Left ventricle myocardium inferior (tissue), 1 donor: ENCODE data around the gene KLHL14. TPM values are rescaled to one million over a fixed set of nuclear protein-coding genes. Genes with fewer than 3 reads are reported as not detected.

Experiments used
- DNase-seq: peaks from one replicate; pipeline ENCODE4 v3.0.0-alpha.2; 2020
- H3K27ac ChIP-seq: fragments of 200-600 bp; replicated peaks from 2 replicates; pipeline ENCODE4 v1.8.0; 2021
- H3K27me3 ChIP-seq: fragments of 200-600 bp; 2 replicates; pipeline ENCODE4 v1.8.0; 2021; ENCODE audit warnings: low read depth
- H3K36me3 ChIP-seq: fragments of 200-600 bp; 2 replicates; pipeline ENCODE4 v1.8.0; 2021
- H3K4me1 ChIP-seq: fragments of 200-600 bp; 2 replicates; pipeline ENCODE4 v1.8.0; 2021
- H3K4me3 ChIP-seq: fragments of 200-600 bp; 2 replicates; pipeline ENCODE4 v1.8.0; 2021; ENCODE audit warnings: mild to moderate bottlenecking, moderate library complexity
- H3K9me3 ChIP-seq: fragments of 200-600 bp; replicated peaks from 2 replicates; pipeline ENCODE4 v1.8.0; 2021
- CTCF ChIP-seq: fragments of 200-600 bp; IDR thresholded peaks from 2 replicates; pipeline ENCODE4 v1.8.0; 2021; ENCODE audit warnings: antibody characterized with exemption, mild to moderate bottlenecking, borderline replicate concordance
- intact Hi-C: fragments of 100-400 bp; cut with micrococcal nuclease; formaldehyde crosslinking; loops from one replicate; pipeline ENCODE4 v1.11.0; 2022
- total RNA-seq: library from RNA; stranded (reverse); fragmentation: NEBNext Ultra II Directional; extraction: Animal tissue kit (Norgen Biotek cat#: 25700); gene quantifications from one replicate; pipeline ENCODE4 v1.2.1, GENCODE V29; 2021
- donor health status: DM: no; HTN: yes; CAD: no; lungs with severe emphysema.

The KLHL14 gene
- total RNA-seq, 1 donor from 2014 or later, result not detected

- DNase-seq, result no peak
- H3K4me3 ChIP-seq, result no peak overlapping the region
- intact Hi-C loops, result no loop called here
- no peaks in the 10 kb centered on the region for H3K9me3 ChIP-seq
- no peak overlapping the region for H3K27ac ChIP-seq
- H3K36me3 ChIP-seq, result no peaks in the 10 kb centered on the region
- H3K27me3 ChIP-seq, result peaks cover 11% of the 10 kb centered on the region
- H3K4me1 ChIP-seq, result no peaks in the 10 kb centered on the region
- no peak for TF ChIP-seq CTCF
Observed at GRCh38 chr18:32761231-32761630, 11.6 kb downstream of the KLHL14 start.

- TF ChIP-seq CTCF, result no peak
- intact Hi-C loops, result no loop called here
Observed at GRCh38 chr18:32760391-32760790, 12.4 kb downstream of the KLHL14 start.

GRCh38 chr18:32759611-32760167 is 13.1 kb downstream of the KLHL14 start:
- no peaks in the 10 kb centered on the region for H3K9me3 ChIP-seq
- no peak overlapping the region for H3K27ac ChIP-seq
- no peak for TF ChIP-seq CTCF
- no peak overlapping the region for H3K4me3 ChIP-seq
- intact Hi-C loops, result no loop called here
- no peak for DNase-seq
- no peaks in the 10 kb centered on the region for H3K36me3 ChIP-seq
- no peaks in the 10 kb centered on the region for H3K4me1 ChIP-seq
- H3K27me3 ChIP-seq, result peaks cover 12% of the 10 kb centered on the region

More at GRCh38 chr18:32760391-32760790, 12.4 kb downstream of the KLHL14 start:
- H3K36me3 ChIP-seq, result no peaks in the 10 kb centered on the region
- no peak overlapping the region for H3K4me3 ChIP-seq
- peaks cover 5% of the 10 kb centered on the region for H3K27me3 ChIP-seq
- H3K4me1 ChIP-seq, result no peaks in the 10 kb centered on the region
- no peaks in the 10 kb centered on the region for H3K9me3 ChIP-seq
- no peak overlapping the region for H3K27ac ChIP-seq
- no peak for DNase-seq

- Histone ChIP-seq H3K4me1 (no peaks in the 10 kb centered on the region), H3K36me3 (no peaks in the 10 kb centered on the region), H3K27me3 (peaks cover 35% of the 10 kb centered on the region), H3K4me3 (no peak overlapping the region), H3K9me3 (no peaks in the 10 kb centered on the region), H3K27ac (no peak overlapping the region)
- DNase-seq, result no peak
- TF ChIP-seq CTCF, result no peak
- intact Hi-C loops, result no loop called here
Observed at GRCh38 chr18:32754508-32755263, 18.1 kb downstream of the KLHL14 start.

- no peak for DNase-seq
- Histone ChIP-seq H3K36me3 (no peaks in the 10 kb centered on the region), H3K27me3 (peaks cover 35% of the 10 kb centered on the region), H3K9me3 (no peaks in the 10 kb centered on the region), H3K27ac (no peak overlapping the region), H3K4me3 (no peak overlapping the region), H3K4me1 (no peaks in the 10 kb centered on the region)
- intact Hi-C loops, result no loop called here
- TF ChIP-seq CTCF, result no peak
Observed at GRCh38 chr18:32753656-32754260, 19.1 kb downstream of the KLHL14 start.
